ENCODE results near the gene CCN5. TPM values are rescaled to one million over a fixed set of nuclear protein-coding genes. Genes with fewer than 3 reads are reported as not detected.

Gene CCN5
- total RNA-seq, 1 donor from 2014 or later = not detected

GRCh38 chr20:44681796-44682566 is 33.2 kb upstream of the CCN5 start:
- DNase-seq (ENCODE audit: low read depth) (no peak), FAIRE-seq (no peak)
- Histone ChIP-seq H3K36me3 (ENCODE audit: control insufficient read depth, insufficient read depth, low read length) (no peaks in the 10 kb centered on the region), H3K27me3 (ENCODE audit: control insufficient read depth, insufficient read depth, low read length) (no peaks in the 10 kb centered on the region), H3K4me3 (ENCODE audit: low read depth, low read length) (no peak overlapping the region)
- TF ChIP-seq, protein P1, sequence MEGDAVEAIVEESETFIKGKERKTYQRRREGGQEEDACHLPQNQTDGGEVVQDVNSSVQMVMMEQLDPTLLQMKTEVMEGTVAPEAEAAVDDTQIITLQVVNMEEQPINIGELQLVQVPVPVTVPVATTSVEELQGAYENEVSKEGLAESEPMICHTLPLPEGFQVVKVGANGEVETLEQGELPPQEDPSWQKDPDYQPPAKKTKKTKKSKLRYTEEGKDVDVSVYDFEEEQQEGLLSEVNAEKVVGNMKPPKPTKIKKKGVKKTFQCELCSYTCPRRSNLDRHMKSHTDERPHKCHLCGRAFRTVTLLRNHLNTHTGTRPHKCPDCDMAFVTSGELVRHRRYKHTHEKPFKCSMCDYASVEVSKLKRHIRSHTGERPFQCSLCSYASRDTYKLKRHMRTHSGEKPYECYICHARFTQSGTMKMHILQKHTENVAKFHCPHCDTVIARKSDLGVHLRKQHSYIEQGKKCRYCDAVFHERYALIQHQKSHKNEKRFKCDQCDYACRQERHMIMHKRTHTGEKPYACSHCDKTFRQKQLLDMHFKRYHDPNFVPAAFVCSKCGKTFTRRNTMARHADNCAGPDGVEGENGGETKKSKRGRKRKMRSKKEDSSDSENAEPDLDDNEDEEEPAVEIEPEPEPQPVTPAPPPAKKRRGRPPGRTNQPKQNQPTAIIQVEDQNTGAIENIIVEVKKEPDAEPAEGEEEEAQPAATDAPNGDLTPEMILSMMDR (IDR thresholded peaks at IDR 0.05; ENCODE audit: insufficient read depth, low read length, severe bottlenecking) = no peak

GRCh38 chr20:44683263-44684046 is 31.7 kb upstream of the CCN5 start:
- H3K4me3 ChIP-seq (ENCODE audit: low read depth, low read length) = no peak overlapping the region
- FAIRE-seq (no peak), DNase-seq (ENCODE audit: low read depth) (peak; percentile 56)
- TF ChIP-seq, protein P1 (IDR thresholded peaks at IDR 0.05; ENCODE audit: insufficient read depth, low read length, severe bottlenecking) = peak; percentile 66
- H3K27me3 ChIP-seq (ENCODE audit: control insufficient read depth, insufficient read depth, low read length) = no peaks in the 10 kb centered on the region
- no peaks in the 10 kb centered on the region for H3K36me3 ChIP-seq (ENCODE audit: control insufficient read depth, insufficient read depth, low read length)

DNA sequence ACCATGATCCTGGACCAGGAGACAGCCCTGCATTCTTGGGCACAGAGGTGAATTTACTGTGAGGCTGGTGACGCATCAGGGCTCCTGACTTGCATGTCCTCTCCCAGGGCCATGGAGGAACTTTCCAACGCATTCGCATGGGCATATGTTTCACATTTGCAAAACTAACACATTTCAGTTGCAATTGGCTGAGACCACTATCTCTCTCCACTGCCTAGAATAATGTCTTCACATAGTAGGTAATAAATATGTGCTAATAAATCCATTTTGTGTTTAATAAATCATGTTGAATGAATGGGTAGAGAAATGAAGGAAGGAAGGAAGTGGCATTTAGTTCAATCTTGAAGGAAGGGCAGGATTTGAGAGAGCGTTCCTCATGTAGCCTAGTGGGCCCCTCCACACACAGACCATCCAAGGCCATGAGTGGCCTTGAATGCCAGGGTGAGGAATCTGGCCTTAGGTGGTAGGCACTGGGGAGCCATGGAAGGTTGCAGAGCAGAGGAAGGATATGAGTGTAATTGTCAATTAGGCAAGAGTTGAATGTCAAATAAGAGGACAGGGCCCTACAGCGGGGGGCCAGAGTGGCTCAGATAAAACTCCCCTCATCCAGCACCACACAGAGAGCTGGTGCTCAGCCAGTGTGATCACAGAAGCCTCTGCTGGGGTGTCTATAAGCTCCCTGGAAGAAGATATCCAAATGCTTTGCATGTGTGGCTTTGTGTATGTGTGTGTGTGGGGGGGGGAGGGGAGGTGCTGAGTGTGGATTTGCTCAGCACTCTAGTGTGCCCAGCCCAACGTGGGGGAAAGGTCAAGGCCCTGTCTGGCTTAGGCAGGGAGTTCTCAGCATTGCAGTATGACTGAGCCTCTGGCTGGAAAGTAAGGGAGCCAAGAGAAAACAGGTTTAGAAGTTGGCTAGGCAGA is 30.9 kb upstream of the CCN5 start:
- Histone ChIP-seq H3K4me3 (ENCODE audit: low read depth, low read length) (no peak overlapping the region), H3K27me3 (ENCODE audit: control insufficient read depth, insufficient read depth, low read length) (no peaks in the 10 kb centered on the region), H3K36me3 (ENCODE audit: control insufficient read depth, insufficient read depth, low read length) (no peaks in the 10 kb centered on the region)
- TF ChIP-seq, protein P1 (IDR thresholded peaks at IDR 0.05; ENCODE audit: insufficient read depth, low read length, severe bottlenecking) = no peak
- DNase-seq (ENCODE audit: low read depth) = no peak
- no peak for FAIRE-seq

DNA sequence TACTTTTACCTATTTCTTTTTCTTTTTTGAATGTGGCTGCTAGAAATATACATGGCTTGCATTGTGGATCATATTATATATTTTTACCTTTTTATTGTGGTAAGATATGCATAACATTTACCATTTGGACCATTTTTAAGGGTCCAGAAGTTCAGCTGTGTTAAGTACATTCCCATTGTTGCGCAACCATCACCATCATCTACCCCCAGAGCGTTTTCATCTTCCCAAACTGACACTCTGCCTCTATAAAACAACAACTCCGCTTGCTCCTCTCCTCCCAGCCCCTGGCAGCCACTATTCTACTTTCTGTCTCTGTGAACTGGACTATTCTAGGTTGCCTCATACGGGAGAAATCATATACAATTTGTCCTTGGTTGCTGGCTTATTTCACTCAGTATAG is 28.2 kb upstream of the CCN5 start:
- Histone ChIP-seq H3K4me3 (ENCODE audit: low read depth, low read length) (no peak overlapping the region), H3K36me3 (ENCODE audit: control insufficient read depth, insufficient read depth, low read length) (no peaks in the 10 kb centered on the region), H3K27me3 (ENCODE audit: control insufficient read depth, insufficient read depth, low read length) (no peaks in the 10 kb centered on the region)
- FAIRE-seq (no peak), DNase-seq (ENCODE audit: low read depth) (no peak)
- TF ChIP-seq, protein P1 (IDR thresholded peaks at IDR 0.05; ENCODE audit: insufficient read depth, low read length, severe bottlenecking) = no peak

GRCh38 chr20:44688053-44688625 is 27.0 kb upstream of the CCN5 start:
- Histone ChIP-seq H3K36me3 (ENCODE audit: control insufficient read depth, insufficient read depth, low read length) (no peaks in the 10 kb centered on the region), H3K4me3 (ENCODE audit: low read depth, low read length) (no peak overlapping the region), H3K27me3 (ENCODE audit: control insufficient read depth, insufficient read depth, low read length) (no peaks in the 10 kb centered on the region)
- no peak for FAIRE-seq
- no peak for DNase-seq (ENCODE audit: low read depth)
- TF ChIP-seq, protein P1 (IDR thresholded peaks at IDR 0.05; ENCODE audit: insufficient read depth, low read length, severe bottlenecking) = no peak
